Thymus (tissue), 11 donors: ENCODE results near the gene RRP1. TPM values are rescaled to one million over a fixed set of nuclear protein-coding genes. Genes with fewer than 3 reads are reported as not detected.

Source experiments
- DNase-seq, 9 donors: peaks; one replicate each; pipeline ENCODE4 v3.0.0-alpha.2; 2013; ENCODE audit warnings: low spot score in 9 of 9, low read depth in 6 of 9, missing footprints in 1 of 9
- H3K27ac ChIP-seq, 2 donors: one replicate each; pipeline ENCODE4 v1.5.1; 2013; ENCODE audit warnings: control low read depth in 1 of 2, low read depth in 1 of 2, low read length in 1 of 2, mild to moderate bottlenecking in 1 of 2, moderate library complexity in 1 of 2
- H3K27me3 ChIP-seq, 2 donors: one replicate each; pipeline ENCODE4 v1.5.1; 2013; ENCODE audit warnings: low read length in 1 of 2; ENCODE audit not compliant: control insufficient read depth in 2 of 2, insufficient read depth in 1 of 2
- H3K36me3 ChIP-seq, 2 donors: one replicate each; pipeline ENCODE4 v1.5.1; 2013; ENCODE audit warnings: low read length in 1 of 2, mild to moderate bottlenecking in 1 of 2, moderate library complexity in 1 of 2; ENCODE audit not compliant: control insufficient read depth in 2 of 2, insufficient read depth in 2 of 2
- H3K4me1 ChIP-seq, 2 donors: one replicate each; pipeline ENCODE4 v1.5.1; 2013; ENCODE audit warnings: low read length in 2 of 2; ENCODE audit not compliant: control insufficient read depth in 2 of 2, insufficient read depth in 2 of 2
- H3K4me3 ChIP-seq, 2 donors: one replicate each; pipeline ENCODE4 v1.5.1; 2013; ENCODE audit warnings: low read length in 2 of 2, control low read depth in 1 of 2, mild to moderate bottlenecking in 1 of 2
- H3K9me3 ChIP-seq, 2 donors: one replicate each; pipeline ENCODE4 v1.5.1; 2013; ENCODE audit warnings: low read length in 1 of 2, mild to moderate bottlenecking in 1 of 2; ENCODE audit not compliant: control insufficient read depth in 2 of 2, insufficient read depth in 1 of 2
- whole genome bisulfite sequencing: extraction: QIAGEN DNeasy Blood & Tissue Kit; methylation state at CpG from one replicate; pipeline ENCODE4 v1.1.7; 2013; 5-methylcytosine and 5-hydroxymethylcytosine counted together
- polyA plus RNA-seq: library from polyadenylated mRNA; stranded (reverse); fragments of 200-250 nt; gene quantifications from one replicate; pipeline ENCODE4 v1.2.3, GENCODE V29; 2013
- total RNA-seq: library from RNA; stranded (reverse); fragments of 120-200 nt; gene quantifications from one replicate; pipeline ENCODE4 v1.2.4, GENCODE V29; 2013
- donor health status: healthy.

Gene RRP1
- total and polyA plus RNA-seq, 2 donors = 11.1 to 16.3 TPM

DNA sequence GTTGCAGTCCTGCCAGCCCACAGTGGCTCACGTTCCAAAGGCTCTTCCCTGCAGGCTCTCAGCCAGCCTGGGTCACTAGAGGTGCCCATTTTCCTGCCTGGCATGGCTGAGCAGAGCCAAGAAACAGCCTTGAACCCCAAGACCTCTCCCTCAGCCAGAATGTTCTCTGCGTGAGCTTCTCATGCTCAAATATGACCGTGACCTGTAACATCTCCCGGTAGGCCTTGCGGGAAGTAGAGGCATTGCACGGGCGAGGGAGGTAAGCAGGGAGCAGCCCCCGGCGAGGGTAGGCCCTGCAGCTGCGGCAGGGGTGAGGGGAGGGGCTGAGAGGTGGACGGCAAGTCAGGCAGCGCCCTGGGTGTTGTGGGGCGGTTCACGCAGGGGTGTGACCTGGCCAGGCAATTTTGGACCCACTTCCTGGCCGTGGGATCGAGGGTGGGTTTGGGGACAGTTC lies 20.0 kb downstream of the RRP1 start:
- no peaks in the 10 kb centered on the region for H3K36me3 ChIP-seq
- 93% methylated on average over 16 of the region's 16 CpGs for WGBS
- no peak overlapping the region for H3K27ac ChIP-seq
- no peaks in the 10 kb centered on the region for H3K27me3 ChIP-seq
- no peak for DNase-seq
- H3K4me3 ChIP-seq = peak overlapping the region in 1 of 2 donors; percentile 0
- no peaks in the 10 kb centered on the region for H3K9me3 ChIP-seq
- peaks cover 0 to 10% of the 10 kb centered on the region in 2 donors for H3K4me1 ChIP-seq

DNA sequence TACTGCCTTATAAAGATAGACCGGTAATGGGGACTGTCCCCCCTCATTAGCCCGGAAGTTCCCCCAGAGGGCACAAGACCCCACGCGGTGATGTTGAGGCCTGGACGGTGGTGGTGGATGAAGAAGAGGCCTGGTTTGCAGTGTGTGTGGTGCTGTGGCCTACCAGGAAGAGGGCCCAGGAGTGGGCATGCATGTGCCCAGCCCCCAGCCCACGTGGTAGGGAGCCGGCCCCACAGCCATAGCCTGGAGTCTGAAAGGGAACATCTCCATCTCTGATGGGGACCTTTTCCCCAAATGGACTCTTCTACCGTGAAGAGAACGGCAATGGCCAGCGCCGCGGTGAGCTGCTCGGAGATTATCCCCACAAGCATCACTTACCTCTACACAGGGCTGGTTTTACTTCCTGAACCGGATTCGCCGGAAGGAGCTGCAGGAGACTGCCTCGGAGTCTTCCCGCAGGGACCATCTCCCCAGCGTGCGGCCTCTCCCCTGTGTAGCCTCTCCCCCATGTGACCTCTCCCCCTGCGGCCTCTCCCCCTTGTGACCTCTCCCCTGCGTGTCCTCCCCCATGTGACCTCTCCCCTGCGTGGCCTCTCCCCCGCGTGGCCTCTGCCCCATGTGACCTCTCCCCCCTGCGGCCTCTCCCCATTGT lies 20.6 kb downstream of the RRP1 start:
- Histone ChIP-seq H3K27ac (no peak overlapping the region), H3K4me3 (no peak overlapping the region), H3K36me3 (no peaks in the 10 kb centered on the region), H3K9me3 (no peaks in the 10 kb centered on the region), H3K4me1 (peaks cover 0 to 12% of the 10 kb centered on the region in 2 donors), H3K27me3 (no peaks in the 10 kb centered on the region)
- 87% methylated on average over 26 of the region's 26 CpGs for WGBS
- no peak for DNase-seq

DNA sequence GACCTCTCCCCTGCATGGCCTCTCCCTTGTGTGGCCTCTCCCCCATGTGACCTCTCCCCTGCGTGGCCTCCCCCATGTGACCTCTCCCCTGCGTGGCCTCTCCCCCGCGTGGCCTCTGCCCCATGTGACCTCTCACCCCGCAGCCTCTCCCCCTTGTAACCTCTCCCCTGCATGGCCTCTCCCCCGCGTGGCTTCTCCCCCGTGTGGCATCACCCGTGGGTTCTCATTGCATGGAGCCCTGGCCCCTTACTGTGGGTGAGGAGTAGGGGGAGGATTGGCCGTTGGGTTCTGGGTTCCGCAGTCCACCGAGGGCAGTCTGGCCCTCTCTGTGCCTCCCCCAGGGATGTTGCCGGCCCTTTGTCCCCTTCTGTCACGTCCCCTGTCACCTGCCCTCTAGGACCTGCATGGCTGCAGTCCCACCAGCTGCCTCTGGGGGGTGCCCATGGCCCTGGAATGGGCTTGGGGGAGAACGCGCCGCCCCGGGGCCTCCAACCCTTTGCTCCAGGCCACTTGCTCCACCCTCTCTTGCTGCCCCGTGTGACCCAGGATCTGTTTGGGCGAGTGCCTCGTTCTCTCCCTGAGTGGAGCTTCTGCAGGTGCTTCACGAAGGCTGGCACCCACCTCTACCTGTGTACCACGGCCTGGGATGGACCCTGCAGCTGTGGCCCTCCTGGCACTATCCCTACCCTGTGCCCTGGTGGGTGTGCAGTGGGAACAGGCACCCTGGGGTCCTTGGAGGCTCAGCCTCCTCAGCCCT lies 21.3 kb downstream of the RRP1 start:
- peak; percentile 23 to 82 (median 50) for DNase-seq
- no peaks in the 10 kb centered on the region for H3K36me3 ChIP-seq
- no peak overlapping the region for H3K4me3 ChIP-seq
- H3K4me1 ChIP-seq = peaks cover 0 to 12% of the 10 kb centered on the region in 2 donors
- no peaks in the 10 kb centered on the region for H3K27me3 ChIP-seq
- 26% methylated on average over 23 of the region's 23 CpGs for WGBS
- H3K27ac ChIP-seq = no peak overlapping the region
- H3K9me3 ChIP-seq = no peaks in the 10 kb centered on the region

DNA sequence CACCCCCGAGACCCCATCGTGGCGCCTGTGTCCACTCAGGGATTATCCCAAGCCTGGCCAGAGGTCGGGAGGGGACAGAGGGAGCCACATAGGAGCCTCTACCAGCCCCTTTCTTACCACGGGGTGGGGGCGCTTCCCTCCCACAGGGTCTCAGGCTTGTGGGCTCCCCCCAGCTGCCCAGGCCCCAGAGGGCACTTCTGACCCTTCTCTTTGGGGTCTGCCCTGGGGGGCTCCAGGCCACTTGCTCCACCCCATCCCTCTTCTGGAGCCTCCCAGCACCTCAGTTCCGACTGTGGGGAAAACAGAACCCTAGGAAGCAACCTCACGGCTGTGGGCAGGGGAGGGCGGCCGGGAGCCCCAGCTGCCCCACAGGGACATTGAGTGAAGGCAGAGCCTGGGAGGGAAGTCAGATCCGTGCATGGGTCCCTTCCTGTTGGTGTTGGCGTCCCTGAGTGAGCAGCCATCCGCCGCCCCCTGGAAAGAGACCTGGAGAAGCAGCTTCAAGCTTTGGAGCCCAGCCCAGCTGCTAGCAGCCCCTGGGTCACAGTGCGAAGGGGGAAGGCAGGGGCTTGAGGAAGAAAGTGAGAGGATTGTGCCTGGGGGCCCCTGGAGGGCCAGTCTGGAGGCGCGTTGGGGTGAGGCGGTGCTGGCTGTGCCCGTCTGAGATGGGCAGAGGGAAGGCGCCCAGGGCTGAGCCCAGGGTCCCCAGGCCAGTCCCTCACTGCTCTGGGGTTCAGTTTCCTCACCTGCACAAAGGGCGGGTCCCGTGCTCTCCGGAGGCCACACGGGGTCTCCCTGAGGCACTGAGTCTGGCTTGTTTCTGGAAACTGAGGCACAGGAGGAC lies 22.1 kb downstream of the RRP1 start:
- Histone ChIP-seq H3K27me3 (no peaks in the 10 kb centered on the region), H3K36me3 (no peaks in the 10 kb centered on the region), H3K9me3 (no peaks in the 10 kb centered on the region), H3K27ac (no peak overlapping the region), H3K4me3 (no peak overlapping the region), H3K4me1 (peaks cover 0 to 9% of the 10 kb centered on the region in 2 donors)
- WGBS = 92% methylated on average over 24 of the region's 24 CpGs
- no peak for DNase-seq

DNA sequence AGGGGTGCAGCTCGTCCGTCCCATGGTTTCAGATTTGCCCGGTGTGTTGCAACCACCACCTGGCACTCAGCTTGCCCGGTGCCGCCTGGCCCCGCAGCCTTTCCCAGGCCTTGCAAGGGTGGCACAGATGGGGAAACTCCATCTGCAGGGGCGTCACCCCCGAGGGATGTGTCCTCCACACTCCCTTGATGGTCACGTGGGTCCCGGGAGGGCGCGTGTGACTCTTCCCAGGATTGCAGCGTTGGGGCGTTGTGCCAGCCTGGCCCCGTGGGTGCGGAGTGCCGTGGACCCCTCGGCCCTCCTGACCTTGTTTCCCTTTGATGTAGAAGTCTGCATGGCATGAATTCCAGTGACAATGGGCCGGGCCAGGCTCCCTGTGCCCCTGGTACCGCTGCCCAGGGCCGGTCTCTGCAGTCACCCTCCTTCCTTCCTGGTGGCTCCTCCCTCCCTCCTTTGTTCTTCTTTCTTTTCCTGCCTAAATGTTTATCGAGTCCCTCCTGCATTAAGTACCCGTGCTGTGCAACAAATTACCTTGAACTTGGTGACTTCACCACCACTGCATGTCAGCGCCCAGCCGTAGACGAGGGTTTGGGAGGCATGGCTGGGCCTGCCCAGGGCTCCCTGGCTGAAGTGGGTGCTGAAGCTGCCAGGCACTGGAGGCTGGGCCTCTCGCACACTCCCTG lies 22.9 kb downstream of the RRP1 start:
- Histone ChIP-seq H3K27ac (no peak overlapping the region), H3K27me3 (no peaks in the 10 kb centered on the region), H3K4me3 (no peak overlapping the region), H3K36me3 (no peaks in the 10 kb centered on the region), H3K9me3 (no peaks in the 10 kb centered on the region), H3K4me1 (peaks cover 0 to 11% of the 10 kb centered on the region in 2 donors)
- DNase-seq = no peak
- WGBS = 79% methylated on average over 27 of the region's 27 CpGs

DNA sequence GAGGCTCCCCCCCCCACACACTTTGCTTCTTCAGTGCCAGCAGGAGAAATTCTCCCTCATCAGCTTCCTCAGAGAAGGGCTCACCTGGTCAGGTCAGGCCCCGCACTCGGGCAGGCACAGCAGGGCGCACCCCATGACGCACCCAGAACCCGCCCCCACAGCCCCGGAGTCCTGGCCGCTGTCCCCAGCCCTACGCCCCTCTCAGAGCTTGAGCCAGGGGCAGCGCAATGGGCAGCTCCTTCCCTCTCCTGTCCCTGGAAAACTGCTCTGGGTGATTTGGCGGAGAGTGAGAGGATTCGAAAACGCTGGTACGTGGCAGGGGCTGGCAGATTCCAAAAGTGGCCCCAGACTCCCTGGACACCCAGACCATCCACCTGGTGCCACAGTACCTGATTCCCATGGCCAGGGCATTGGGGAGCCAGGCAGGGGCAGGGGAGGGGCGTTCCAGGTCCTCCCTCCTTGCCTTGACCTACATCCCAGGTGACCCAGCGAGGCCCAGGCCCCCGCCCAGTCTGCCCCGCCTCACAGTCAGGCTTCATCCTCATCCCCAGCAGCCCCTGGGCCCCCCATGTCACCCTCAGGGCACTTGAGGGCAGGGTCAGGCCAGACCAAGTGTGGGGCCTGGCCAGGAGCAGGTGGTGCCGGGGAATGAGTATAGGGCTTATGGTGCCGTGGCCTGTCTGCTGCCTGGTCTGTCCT lies 23.7 kb downstream of the RRP1 start:
- Histone ChIP-seq H3K4me1 (peaks cover 0 to 12% of the 10 kb centered on the region in 2 donors), H3K27me3 (no peaks in the 10 kb centered on the region), H3K4me3 (no peak overlapping the region), H3K9me3 (no peaks in the 10 kb centered on the region), H3K36me3 (no peaks in the 10 kb centered on the region), H3K27ac (no peak overlapping the region)
- DNase-seq = no peak
- WGBS = 96% methylated on average over 19 of the region's 19 CpGs

DNA sequence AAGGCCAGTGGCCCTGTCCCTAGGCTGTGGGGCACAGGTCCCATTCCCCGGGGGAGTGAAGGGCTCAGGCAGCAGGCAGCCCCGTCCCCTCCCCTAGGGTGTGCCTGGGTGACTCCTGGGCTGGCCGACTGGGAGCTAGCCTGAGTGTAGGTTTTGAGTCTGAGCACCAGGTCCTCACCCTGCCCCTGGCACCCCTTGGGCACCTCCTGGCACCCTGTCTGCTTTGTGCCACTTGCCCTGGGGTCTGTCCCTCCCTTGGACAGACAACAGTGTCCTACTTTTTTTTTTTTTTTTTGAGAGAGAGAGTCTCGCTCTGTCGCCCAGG lies 24.2 kb downstream of the RRP1 start:
- no peaks in the 10 kb centered on the region for H3K36me3 ChIP-seq
- peaks cover 0 to 3% of the 10 kb centered on the region in 2 donors for H3K9me3 ChIP-seq
- H3K27ac ChIP-seq = no peak overlapping the region
- peaks cover 0 to 12% of the 10 kb centered on the region in 2 donors for H3K4me1 ChIP-seq
- WGBS = 91% methylated on average over 5 of the region's 5 CpGs
- H3K27me3 ChIP-seq = no peaks in the 10 kb centered on the region
- no peak for DNase-seq
- H3K4me3 ChIP-seq = no peak overlapping the region

DNA sequence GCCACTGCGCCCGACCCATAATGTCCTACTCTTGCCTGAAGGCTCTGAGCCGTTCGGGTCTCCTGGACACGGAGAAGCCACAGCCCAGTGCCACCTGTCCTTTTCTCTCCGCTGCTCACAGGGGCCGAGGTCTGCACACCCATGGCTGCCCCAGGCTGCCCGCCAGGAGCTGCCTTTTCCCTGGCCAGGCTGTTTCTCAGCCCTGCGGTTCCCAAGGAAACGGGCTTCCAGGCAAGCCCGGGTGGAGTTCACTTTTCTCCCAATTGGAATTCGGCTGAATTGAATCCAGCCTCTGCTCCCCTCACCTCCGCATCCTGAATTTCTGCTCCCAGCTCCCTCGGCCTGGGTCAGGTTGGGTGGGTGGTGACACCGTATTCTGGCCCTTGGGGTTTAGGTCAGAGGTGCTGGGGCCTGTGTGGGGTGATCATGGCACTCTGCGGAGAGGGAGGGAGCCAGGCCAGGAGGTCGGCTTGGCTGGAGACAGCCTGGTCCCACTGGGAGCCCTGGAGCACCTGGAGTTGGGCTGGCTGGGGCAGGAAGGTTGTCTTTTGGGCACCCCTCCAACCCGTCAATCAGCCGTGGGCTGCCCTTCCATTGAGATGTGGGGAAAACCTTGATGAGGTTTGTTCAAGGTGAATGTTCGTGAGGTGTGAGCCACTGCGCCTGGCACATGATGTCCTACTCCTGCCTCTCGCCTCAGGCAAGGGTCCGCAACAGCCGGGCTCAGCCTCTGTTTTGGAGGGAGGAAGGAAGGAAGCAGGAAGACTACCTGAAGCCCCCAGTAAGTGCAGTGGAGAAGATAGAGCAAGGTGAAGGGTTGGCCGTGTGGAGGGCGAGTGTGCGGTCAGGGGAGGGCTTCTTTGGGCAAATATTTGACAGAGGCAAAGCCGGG lies 25.1 kb downstream of the RRP1 start:
- H3K27me3 ChIP-seq = no peaks in the 10 kb centered on the region
- H3K36me3 ChIP-seq = no peaks in the 10 kb centered on the region
- H3K4me1 ChIP-seq = peaks cover 0 to 12% of the 10 kb centered on the region in 2 donors
- H3K4me3 ChIP-seq = no peak overlapping the region
- no peak overlapping the region for H3K27ac ChIP-seq
- DNase-seq = no peak
- WGBS = 87% methylated on average over 28 of the region's 28 CpGs
- peaks cover 0 to 9% of the 10 kb centered on the region in 2 donors for H3K9me3 ChIP-seq
